Vagina (tissue), 2 donors: ENCODE results near the gene PRKAR1B. TPM values are rescaled to one million over a fixed set of nuclear protein-coding genes. Genes with fewer than 3 reads are reported as not detected.

Experiments
- DNase-seq, 2 donors: peaks; one replicate each; pipeline ENCODE4 v3.0.0-alpha.2; 2017; ENCODE audit errors: extremely low spot score in 2 of 2
- H3K27ac ChIP-seq: fragments of 200-600 bp; sonication (generic); one replicate; pipeline ENCODE4 v1.5.1; 2019
- H3K27me3 ChIP-seq: fragments of 200-600 bp; sonication (generic); one replicate; pipeline ENCODE4 v1.5.1; 2019
- H3K36me3 ChIP-seq, 2 donors: fragments of 200-600 bp; sonication (generic); one replicate each; pipeline ENCODE4 v1.5.1; 2017 to 2019
- H3K4me1 ChIP-seq: fragments of 200-600 bp; sonication (generic); one replicate; pipeline ENCODE4 v1.5.1; 2019
- H3K4me3 ChIP-seq, 2 donors: fragments of 200-600 bp; sonication (generic); 1 replicate in 1 of 2; 2 replicates in 1 of 2; pipeline ENCODE4 v1.5.1; 2016 to 2019
- H3K9me3 ChIP-seq: fragments of 200-600 bp; sonication (generic); one replicate; pipeline ENCODE4 v1.5.1; 2019
- CTCF ChIP-seq, 3 experiments: fragments of 450-650 bp in 2 of 3; fragments of 200-600 bp in 1 of 3; sonication (generic) in 1 of 3; IDR thresholded peaks; one replicate each; pipeline ENCODE4 v1.5.1; 2017 to 2019; ENCODE audit warnings: antibody characterized with exemption in 3 of 3, mild to moderate bottlenecking in 2 of 3, moderate library complexity in 2 of 3
- POLR2A ChIP-seq, 2 donors: fragments of 450-650 bp; IDR thresholded peaks; one replicate each; pipeline ENCODE4 v1.6.1; 2017; ENCODE audit warnings: antibody characterized with exemption in 2 of 2, mild to moderate bottlenecking in 2 of 2, moderate library complexity in 2 of 2
- POLR2AphosphoS5 ChIP-seq, 2 donors: sonication (generic); formaldehyde crosslinking; IDR thresholded peaks; one replicate each; pipeline ENCODE4 v1.9.0; 2017; ENCODE audit warnings: antibody characterized with exemption in 2 of 2, mild to moderate bottlenecking in 2 of 2, low read depth in 1 of 2; ENCODE audit not compliant: insufficient read depth in 1 of 2
- intact Hi-C: fragments of 100-400 bp; cut with DNase I; formaldehyde crosslinking; loops from one replicate; pipeline ENCODE4 v1.15.1; 2023
- total RNA-seq: library from RNA; depleted of rRNA; stranded (reverse); fragments of >200 nt; gene quantifications from one replicate; pipeline ENCODE4 v1.2.3, GENCODE V29; 2016

The PRKAR1B gene
- total RNA-seq, 1 donor from 2014 or later = 31.4 TPM

- peaks cover 8% of the 10 kb centered on the region for H3K4me1 ChIP-seq
- H3K27me3 ChIP-seq = no peaks in the 10 kb centered on the region
- no peaks in the 10 kb centered on the region for H3K9me3 ChIP-seq
- no peak overlapping the region for H3K4me3 ChIP-seq
- no peak for TF ChIP-seq CTCF (IDR thresholded peaks at IDR 0.05)
- no peak for TF ChIP-seq POLR2AphosphoS5 (IDR thresholded peaks at IDR 0.05; ENCODE audit: insufficient read depth in 1 of 2, low read depth in 1 of 2)
- TF ChIP-seq POLR2A (IDR thresholded peaks at IDR 0.05) = no peak
- intact Hi-C loops = no loop called here
- no peak for DNase-seq
- H3K27ac ChIP-seq = no peak overlapping the region
- H3K36me3 ChIP-seq = peaks cover 0 to 29% of the 10 kb centered on the region in 2 donors
Measured at GRCh38 chr7:765383-765782, 38.3 kb upstream of the PRKAR1B start.

- Histone ChIP-seq H3K27ac (no peak overlapping the region), H3K4me3 (no peak overlapping the region), H3K4me1 (no peaks in the 10 kb centered on the region), H3K27me3 (no peaks in the 10 kb centered on the region), H3K36me3 (peaks cover 0 to 29% of the 10 kb centered on the region in 2 donors), H3K9me3 (no peaks in the 10 kb centered on the region)
- no peak for TF ChIP-seq POLR2AphosphoS5 (IDR thresholded peaks at IDR 0.05; ENCODE audit: insufficient read depth in 1 of 2, low read depth in 1 of 2)
- no peak for TF ChIP-seq POLR2A (IDR thresholded peaks at IDR 0.05)
- TF ChIP-seq CTCF (IDR thresholded peaks at IDR 0.05) = no peak
- DNase-seq = no peak
- intact Hi-C loops = no loop called here
Measured at GRCh38 chr7:763762-764161, 36.7 kb upstream of the PRKAR1B start.

GRCh38 chr7:762885-763284, 35.8 kb upstream of the PRKAR1B start:
- Histone ChIP-seq H3K4me1 (no peaks in the 10 kb centered on the region), H3K36me3 (peaks cover 0 to 33% of the 10 kb centered on the region in 2 donors), H3K27ac (no peak overlapping the region), H3K4me3 (no peak overlapping the region), H3K27me3 (no peaks in the 10 kb centered on the region), H3K9me3 (no peaks in the 10 kb centered on the region)
- no peak for DNase-seq
- no peak for TF ChIP-seq POLR2AphosphoS5 (IDR thresholded peaks at IDR 0.05; ENCODE audit: insufficient read depth in 1 of 2, low read depth in 1 of 2)
- no peak for TF ChIP-seq POLR2A (IDR thresholded peaks at IDR 0.05)
- TF ChIP-seq CTCF (IDR thresholded peaks at IDR 0.05) = no peak
- intact Hi-C loops = no loop called here

- H3K27ac ChIP-seq = no peak overlapping the region
Measured at GRCh38 chr7:761631-762030, 34.5 kb upstream of the PRKAR1B start.

More at GRCh38 chr7:761631-762030, 34.5 kb upstream of the PRKAR1B start:
- H3K9me3 ChIP-seq = no peaks in the 10 kb centered on the region
- H3K4me3 ChIP-seq = no peak overlapping the region
- H3K36me3 ChIP-seq = peaks cover 0 to 43% of the 10 kb centered on the region in 2 donors
- H3K4me1 ChIP-seq = no peaks in the 10 kb centered on the region
- H3K27me3 ChIP-seq = no peaks in the 10 kb centered on the region
- no peak for TF ChIP-seq POLR2A (IDR thresholded peaks at IDR 0.05)
- TF ChIP-seq POLR2AphosphoS5 (IDR thresholded peaks at IDR 0.05; ENCODE audit: insufficient read depth in 1 of 2, low read depth in 1 of 2) = no peak
- TF ChIP-seq CTCF (IDR thresholded peaks at IDR 0.05) = no peak
- intact Hi-C loops = no loop called here
- DNase-seq = no peak
